ENCODE measurements around the gene PGS1. TPM values are rescaled to one million over a fixed set of nuclear protein-coding genes. Genes with fewer than 3 reads are reported as not detected.

PGS1 gene
- total and polyA plus RNA-seq, 8 donors = 42.9 to 83.6 (median 58.7) TPM

DNA sequence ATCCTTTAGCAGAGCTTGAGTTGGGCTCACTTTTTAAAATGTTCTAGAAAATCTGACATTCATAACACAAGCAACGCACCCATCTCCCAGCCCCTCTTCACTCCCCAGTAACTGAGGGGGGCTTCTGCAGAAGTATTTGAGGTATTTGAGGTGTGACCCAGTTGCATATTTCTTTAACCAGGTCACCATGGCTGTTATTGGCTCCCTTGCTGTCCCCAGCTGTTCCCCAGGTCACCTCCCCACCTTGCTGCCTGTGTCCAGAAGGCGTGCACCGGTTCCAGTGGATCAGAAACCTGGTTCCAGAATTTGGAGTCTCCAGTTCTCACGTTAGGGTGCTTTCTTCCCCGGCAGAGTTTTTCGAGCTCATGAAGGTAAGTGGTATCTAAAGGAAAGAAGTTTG lies 13.8 kb downstream of the PGS1 start:
- Histone ChIP-seq H3K9me3 (no peaks in the 10 kb centered on the region), H3K4me1 (peaks cover 28 to 96% of the 10 kb centered on the region in 2 donors), H3K27me3 (no peaks in the 10 kb centered on the region), H3K4me3 (no peak overlapping the region), H3K36me3 (peaks cover 0 to 68% of the 10 kb centered on the region in 2 donors), H3K27ac (peak overlapping the region in 1 of 2 donors; percentile 99)
- intact Hi-C loops (cut with DNase I) = no loop called here
- DNase-seq (peak in 1 of 4 donors; percentile 28), ATAC-seq (no peak)
- no peak for TF ChIP-seq CTCF (IDR thresholded peaks at IDR 0.05)

GRCh38 chr17:78393575-78393974 lies 15.1 kb downstream of the PGS1 start:
- peak overlapping the region in 1 of 2 donors; percentile 1 for H3K27ac ChIP-seq
- peak in 1 of 4 donors; percentile 52 for DNase-seq

GRCh38 chr17:78394209-78394608 lies 15.8 kb downstream of the PGS1 start:
- Histone ChIP-seq H3K27ac (peak overlapping the region in 1 of 2 donors; percentile 68), H3K27me3 (no peaks in the 10 kb centered on the region), H3K36me3 (peaks cover 0 to 87% of the 10 kb centered on the region in 2 donors), H3K4me3 (no peak overlapping the region), H3K9me3 (no peaks in the 10 kb centered on the region), H3K4me1 (peaks cover 14 to 87% of the 10 kb centered on the region in 2 donors)
- intact Hi-C loops (cut with DNase I) = no loop called here
- ATAC-seq (no peak), DNase-seq (no peak)
- TF ChIP-seq CTCF (IDR thresholded peaks at IDR 0.05) = no peak

More at GRCh38 chr17:78393575-78393974, 15.1 kb downstream of the PGS1 start:
- Histone ChIP-seq H3K27me3 (no peaks in the 10 kb centered on the region), H3K36me3 (peaks cover 0 to 81% of the 10 kb centered on the region in 2 donors), H3K4me1 (peaks cover 17 to 93% of the 10 kb centered on the region in 2 donors), H3K9me3 (no peaks in the 10 kb centered on the region), H3K4me3 (no peak overlapping the region)
- no peak for TF ChIP-seq CTCF (IDR thresholded peaks at IDR 0.05)
- intact Hi-C loops (cut with DNase I) = no loop called here
- no peak for ATAC-seq

GRCh38 chr17:78395155-78395554 lies 16.7 kb downstream of the PGS1 start:
- H3K4me1 ChIP-seq = peaks cover 14 to 78% of the 10 kb centered on the region in 2 donors
- peaks cover 0 to 96% of the 10 kb centered on the region in 2 donors for H3K36me3 ChIP-seq
- no peak overlapping the region for H3K4me3 ChIP-seq
- peak overlapping the region; percentile 48 to 68 for H3K27ac ChIP-seq
- intact Hi-C loops (cut with DNase I) = no loop called here
- ATAC-seq (no peak), DNase-seq (no peak)
- TF ChIP-seq CTCF (IDR thresholded peaks at IDR 0.05) = no peak
- no peaks in the 10 kb centered on the region for H3K27me3 ChIP-seq
- no peaks in the 10 kb centered on the region for H3K9me3 ChIP-seq

GRCh38 chr17:78396441-78397337 lies 18.2 kb downstream of the PGS1 start:
- Histone ChIP-seq H3K27me3 (no peaks in the 10 kb centered on the region), H3K4me1 (peaks cover 9 to 68% of the 10 kb centered on the region in 2 donors), H3K27ac (peak overlapping the region; percentile 37 to 45), H3K9me3 (no peaks in the 10 kb centered on the region), H3K36me3 (peaks cover 0 to 97% of the 10 kb centered on the region in 2 donors), H3K4me3 (no peak overlapping the region)
- intact Hi-C loops (cut with DNase I) = no loop called here
- no peak for TF ChIP-seq CTCF (IDR thresholded peaks at IDR 0.05)
- ATAC-seq = peak; percentile 67
- no peak for DNase-seq

Measured in left lung (tissue), 10 donors.